ENCODE results near the gene ZNF226.
"Not testable (repeated sequence)": the region's sequence is repeated elsewhere in the genome, so short reads cannot be mapped to it uniquely, and the experiment has no call there.

The ZNF226 gene

GRCh38 chr19:44212866-44213346 is 48.0 kb downstream of the ZNF226 start:
- no peak for DNase-seq

GRCh38 chr19:44219926-44220325 is 55.0 kb downstream of the ZNF226 start:
- DNase-seq, result not testable (repeated sequence)

GRCh38 chr19:44220761-44221160 is 55.9 kb downstream of the ZNF226 start:
- DNase-seq, result not testable (repeated sequence)

- DNase-seq, result not testable (repeated sequence)
These were observed 56.4 kb downstream of the ZNF226 start for GRCh38 chr19:44221291-44221690.

Data from CD4-positive, alpha-beta T cell treated with Interleukin-15 for 1 hour (primary cell).